HG03175 (cell line): ENCODE data around the gene GJA1.
"Not testable (repeated sequence)": the region's sequence is repeated elsewhere in the genome, so short reads cannot be mapped to it uniquely, and the experiment has no call there.

Experiments used
- ATAC-seq: cut with Tn5 transposase; IDR thresholded peaks from one replicate; pipeline ENCODE4 v1.9.1; 2021; ENCODE audit warnings: mild to moderate bottlenecking, moderate library complexity; ENCODE audit not compliant: unreplicated experiment

GJA1 gene

GRCh38 chr6:121435444-121436069 lies at the start of gene GJA1:
GJA1 (plus strand) TSS chr6:121435646; CDS start chr6:121446848, 11,202 bp downstream.
- no peak for ATAC-seq

- ATAC-seq: not testable (repeated sequence)
Measured at GRCh38 chr6:121386551-121386950, 48.9 kb upstream of the GJA1 start.

GRCh38 chr6:121389419-121389818 lies 46.0 kb upstream of the GJA1 start:
- no peak for ATAC-seq

GRCh38 chr6:121393731-121394505 lies 41.5 kb upstream of the GJA1 start:
- no peak for ATAC-seq

GRCh38 chr6:121395736-121396135 lies 39.7 kb upstream of the GJA1 start:
- ATAC-seq: no peak

GRCh38 chr6:121397188-121397587 lies 38.3 kb upstream of the GJA1 start:
- ATAC-seq: not testable (repeated sequence)

- ATAC-seq: no peak
Measured at GRCh38 chr6:121398127-121398526, 37.3 kb upstream of the GJA1 start.

GRCh38 chr6:121399966-121400365 lies 35.5 kb upstream of the GJA1 start:
- no peak for ATAC-seq

- no peak for ATAC-seq
Measured at GRCh38 chr6:121403964-121404363, 31.5 kb upstream of the GJA1 start.

GRCh38 chr6:121405306-121405705 lies 30.1 kb upstream of the GJA1 start:
- no peak for ATAC-seq

GRCh38 chr6:121408321-121408720 lies 27.1 kb upstream of the GJA1 start:
- no peak for ATAC-seq

- ATAC-seq: no peak
Measured at GRCh38 chr6:121413879-121414278, 21.6 kb upstream of the GJA1 start.

- ATAC-seq: no peak
Measured at GRCh38 chr6:121418346-121418745, 17.1 kb upstream of the GJA1 start.

GRCh38 chr6:121426686-121427085 lies 8.8 kb upstream of the GJA1 start:
- no peak for ATAC-seq

GRCh38 chr6:121428872-121429756 lies 6.3 kb upstream of the GJA1 start:
- no peak for ATAC-seq

GRCh38 chr6:121430514-121431460 lies 4.7 kb upstream of the GJA1 start:
- no peak for ATAC-seq

GRCh38 chr6:121431776-121432175 lies 3.7 kb upstream of the GJA1 start:
- ATAC-seq: not testable (repeated sequence)

- ATAC-seq: no peak
Measured at GRCh38 chr6:121434037-121434770, 1.2 kb upstream of the GJA1 start.

- no peak for ATAC-seq
Measured at GRCh38 chr6:121436274-121436857, 920 bp downstream of the GJA1 start.
